Mucosa of descending colon (tissue), 3 donors: Measurements from ENCODE around the gene HOXD10. TPM values are rescaled to one million over a fixed set of nuclear protein-coding genes. Genes with fewer than 3 reads are reported as not detected.

ENCODE experiments used
- ATAC-seq: fragments of 200-7000 bp; cut with Tn5 transposase; one replicate; pipeline ENCODE4 v1.9.1; 2020; ENCODE audit warnings: mild to moderate bottlenecking, moderate library complexity
- DNase-seq, 3 donors: peaks; one replicate each; pipeline ENCODE4 v3.0.0-alpha.2; 2020
- H3K36me3 ChIP-seq: fragments of 200-600 bp; one replicate; pipeline ENCODE4 v1.8.0; 2021; ENCODE audit warnings: low read depth, mild to moderate bottlenecking
- H3K4me1 ChIP-seq: fragments of 200-600 bp; one replicate; pipeline ENCODE4 v1.8.0; 2021; ENCODE audit warnings: low read depth, mild to moderate bottlenecking
- H3K4me3 ChIP-seq: fragments of 200-600 bp; one replicate; pipeline ENCODE4 v1.8.0; 2021; ENCODE audit warnings: mild to moderate bottlenecking
- H3K9me3 ChIP-seq: fragments of 200-600 bp; one replicate; pipeline ENCODE4 v1.8.0; 2021; ENCODE audit warnings: mild to moderate bottlenecking
- CTCF ChIP-seq: fragments of 200-600 bp; IDR thresholded peaks from one replicate; pipeline ENCODE4 v1.8.0; 2022; ENCODE audit warnings: antibody characterized with exemption, mild to moderate bottlenecking
- intact Hi-C, 2 donors: fragments of 100-400 bp; cut with DNase I in 1 of 2; cut with micrococcal nuclease in 1 of 2; formaldehyde crosslinking; loops; one replicate each; pipeline versions ENCODE4 v1.11.0 to v1.11.1; 2022; cut with DNase I, micrococcal nuclease
- total RNA-seq, 3 donors: library from RNA; stranded (reverse); fragmentation: NEBNext Ultra II Directional in 2 of 3; extraction: Animal tissue kit (Norgen Biotek cat#: 25700) in 2 of 3; gene quantifications; one replicate each; pipeline versions ENCODE4 v1.2.1 to v1.2.4, GENCODE V29; 2021 to 2023
- donor health status: DM: no; HTN: no; CAD: no; lungs with moderate emphysema.
- donor health status: DM: no; HTN: no; CAD: no.
- donor health status: DM: no; HTN: yes; CAD: no.

Gene HOXD10
- total RNA-seq, 3 donors from 2014 or later, result 1.8 to 4.1 (median 3.0) TPM

- no peaks in the 10 kb centered on the region for H3K9me3 ChIP-seq
- H3K4me1 ChIP-seq, result peaks cover 16% of the 10 kb centered on the region
- intact Hi-C loops, result loop anchor here (10.0 kb wide), 3 partner anchors 139 to 679 kb away; no protein-coding TSS in a partner anchor
- DNase-seq (no peak), ATAC-seq (peak; percentile 48)
- TF ChIP-seq CTCF, result no peak
- H3K4me3 ChIP-seq, result no peak overlapping the region
- H3K36me3 ChIP-seq, result no peaks in the 10 kb centered on the region
Measured at GRCh38 chr2:176145085-176145969, 28.7 kb downstream of the HOXD10 start.

- Histone ChIP-seq H3K9me3 (no peaks in the 10 kb centered on the region), H3K36me3 (no peaks in the 10 kb centered on the region), H3K4me3 (no peak overlapping the region), H3K4me1 (peaks cover 16% of the 10 kb centered on the region)
- intact Hi-C loops, result loop anchor here (10.0 kb wide), 3 partner anchors 139 to 679 kb away; no protein-coding TSS in a partner anchor
- ATAC-seq (peak; percentile 82), DNase-seq (no peak)
- no peak for TF ChIP-seq CTCF
Measured at GRCh38 chr2:176146101-176146500, 29.5 kb downstream of the HOXD10 start.

GRCh38 chr2:176146645-176147044, 30.1 kb downstream of the HOXD10 start:
- intact Hi-C loops, result loop anchor here (10.0 kb wide), 3 partner anchors 138 to 678 kb away; no protein-coding TSS in a partner anchor
- H3K4me1 ChIP-seq, result peaks cover 16% of the 10 kb centered on the region
- ATAC-seq, result no peak
- no peaks in the 10 kb centered on the region for H3K9me3 ChIP-seq
- H3K4me3 ChIP-seq, result no peak overlapping the region
- no peaks in the 10 kb centered on the region for H3K36me3 ChIP-seq
- no peak for DNase-seq
- no peak for TF ChIP-seq CTCF

- Histone ChIP-seq H3K9me3 (no peaks in the 10 kb centered on the region), H3K4me3 (no peak overlapping the region), H3K4me1 (peaks cover 16% of the 10 kb centered on the region), H3K36me3 (no peaks in the 10 kb centered on the region)
- ATAC-seq, result no peak
- intact Hi-C loops, result loop anchor here (10.0 kb wide), 3 partner anchors 137 to 677 kb away; no protein-coding TSS in a partner anchor
- DNase-seq, result no peak
- no peak for TF ChIP-seq CTCF
Measured at GRCh38 chr2:176147210-176147799, 30.7 kb downstream of the HOXD10 start.

- Histone ChIP-seq H3K4me1 (peaks cover 16% of the 10 kb centered on the region), H3K4me3 (no peak overlapping the region), H3K9me3 (no peaks in the 10 kb centered on the region), H3K36me3 (no peaks in the 10 kb centered on the region)
- ATAC-seq (no peak), DNase-seq (no peak)
- intact Hi-C loops, result loop anchor here (10.0 kb wide), 3 partner anchors 137 to 677 kb away; no protein-coding TSS in a partner anchor
- no peak for TF ChIP-seq CTCF
Measured at GRCh38 chr2:176147800-176148496, 31.4 kb downstream of the HOXD10 start.
